Measurements from ENCODE around the gene MEGF11.

MEGF11 gene

GRCh38 chr15:66095871-66096687 is 157.5 kb downstream of the MEGF11 start:
- no peak overlapping the region for H3K4me3 ChIP-seq (ENCODE audit: control insufficient read depth, low read depth, low read length)
- TF ChIP-seq CTCF (conservative IDR thresholded peaks at IDR 0.05; ENCODE audit: control insufficient read depth, insufficient read depth, low read depth, low read length): no peak
- no peak for DNase-seq (ENCODE audit: low read depth)

GRCh38 chr15:66094331-66094730 is 159.2 kb downstream of the MEGF11 start:
- DNase-seq (ENCODE audit: low read depth): no peak

GRCh38 chr15:66092053-66093016 is 161.2 kb downstream of the MEGF11 start:
- DNase-seq (ENCODE audit: low read depth): no peak
- no peak overlapping the region for H3K4me3 ChIP-seq (ENCODE audit: control insufficient read depth, low read depth, low read length)
- TF ChIP-seq CTCF (conservative IDR thresholded peaks at IDR 0.05; ENCODE audit: control insufficient read depth, insufficient read depth, low read depth, low read length): no peak

More at GRCh38 chr15:66094331-66094730, 159.2 kb downstream of the MEGF11 start:
- no peak overlapping the region for H3K4me3 ChIP-seq (ENCODE audit: control insufficient read depth, low read depth, low read length)
- no peak for TF ChIP-seq CTCF (conservative IDR thresholded peaks at IDR 0.05; ENCODE audit: control insufficient read depth, insufficient read depth, low read depth, low read length)

DNA sequence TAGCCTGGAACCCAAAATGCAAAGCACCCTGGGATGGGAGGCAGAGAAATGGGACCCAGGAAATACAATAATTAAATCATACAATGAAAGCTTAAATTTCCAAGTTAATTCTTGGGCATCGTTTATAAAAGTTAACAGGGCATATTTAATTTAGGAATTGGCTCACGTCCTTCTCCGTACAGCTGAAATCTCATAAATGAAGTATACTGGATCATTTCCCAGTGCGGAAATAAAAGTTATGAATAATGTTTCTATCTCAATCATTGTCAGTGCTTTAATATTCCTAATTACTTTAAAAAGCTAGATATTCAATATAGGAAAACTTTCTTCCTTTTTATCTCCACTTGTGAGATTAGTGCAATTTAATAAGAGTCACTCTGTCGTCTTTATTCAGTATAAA is 164.0 kb downstream of the MEGF11 start:
- H3K4me3 ChIP-seq (ENCODE audit: control insufficient read depth, low read depth, low read length): no peak overlapping the region
- no peak for DNase-seq (ENCODE audit: low read depth)
- no peak for TF ChIP-seq CTCF (conservative IDR thresholded peaks at IDR 0.05; ENCODE audit: control insufficient read depth, insufficient read depth, low read depth, low read length)

DNA sequence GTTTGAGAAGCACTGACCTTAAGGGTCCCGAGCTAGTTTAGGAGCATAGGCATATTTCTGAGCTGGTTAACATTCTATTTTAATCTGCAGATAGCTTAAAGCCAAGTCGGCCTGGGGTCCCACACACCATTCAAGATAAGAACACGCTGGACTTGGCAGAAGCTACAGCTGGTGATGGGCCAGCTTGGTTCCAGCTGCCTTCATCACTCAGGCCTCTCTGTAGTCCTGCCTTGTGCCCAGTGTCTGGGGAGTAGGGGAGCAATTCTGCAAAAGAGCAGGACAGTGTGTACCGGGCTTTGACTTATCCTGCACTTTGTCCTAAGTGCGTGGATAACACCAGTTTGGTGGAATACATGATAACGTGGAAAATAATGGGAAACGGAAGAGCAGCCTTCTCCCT is 164.5 kb downstream of the MEGF11 start:
- TF ChIP-seq CTCF (conservative IDR thresholded peaks at IDR 0.05; ENCODE audit: control insufficient read depth, insufficient read depth, low read depth, low read length): no peak
- H3K4me3 ChIP-seq (ENCODE audit: control insufficient read depth, low read depth, low read length): no peak overlapping the region
- no peak for DNase-seq (ENCODE audit: low read depth)

GRCh38 chr15:66085128-66085527 is 168.4 kb downstream of the MEGF11 start:
- no peak overlapping the region for H3K4me3 ChIP-seq (ENCODE audit: control insufficient read depth, low read depth, low read length)
- TF ChIP-seq CTCF (conservative IDR thresholded peaks at IDR 0.05; ENCODE audit: control insufficient read depth, insufficient read depth, low read depth, low read length): no peak
- DNase-seq (ENCODE audit: low read depth): no peak

Data from fibroblast of mammary gland (primary cell).